OCI-LY1 (cell line): Measurements from ENCODE around the gene ZFPM1.

Experiments
- EZH2 ChIP-seq: fragments of 200-600 bp; sonication (generic), shearing (Covaris generic); IDR thresholded peaks from 2 replicates; pipeline ENCODE4 v1.8.0; 2017; ENCODE audit warnings: borderline replicate concordance, mixed run types, mild to moderate bottlenecking, antibody characterized with exemption, low read length, moderate library complexity, mixed read lengths
- TF ChIP-seq, protein P1 (sequence below): fragments of 200-600 bp; sonication (generic), shearing (Covaris generic); IDR thresholded peaks from 2 replicates; pipeline ENCODE4 v1.5.1; 2017; ENCODE audit warnings: mild to moderate bottlenecking, antibody characterized with exemption, low read length, moderate library complexity, mixed read lengths

- TF ChIP-seq, protein P1, sequence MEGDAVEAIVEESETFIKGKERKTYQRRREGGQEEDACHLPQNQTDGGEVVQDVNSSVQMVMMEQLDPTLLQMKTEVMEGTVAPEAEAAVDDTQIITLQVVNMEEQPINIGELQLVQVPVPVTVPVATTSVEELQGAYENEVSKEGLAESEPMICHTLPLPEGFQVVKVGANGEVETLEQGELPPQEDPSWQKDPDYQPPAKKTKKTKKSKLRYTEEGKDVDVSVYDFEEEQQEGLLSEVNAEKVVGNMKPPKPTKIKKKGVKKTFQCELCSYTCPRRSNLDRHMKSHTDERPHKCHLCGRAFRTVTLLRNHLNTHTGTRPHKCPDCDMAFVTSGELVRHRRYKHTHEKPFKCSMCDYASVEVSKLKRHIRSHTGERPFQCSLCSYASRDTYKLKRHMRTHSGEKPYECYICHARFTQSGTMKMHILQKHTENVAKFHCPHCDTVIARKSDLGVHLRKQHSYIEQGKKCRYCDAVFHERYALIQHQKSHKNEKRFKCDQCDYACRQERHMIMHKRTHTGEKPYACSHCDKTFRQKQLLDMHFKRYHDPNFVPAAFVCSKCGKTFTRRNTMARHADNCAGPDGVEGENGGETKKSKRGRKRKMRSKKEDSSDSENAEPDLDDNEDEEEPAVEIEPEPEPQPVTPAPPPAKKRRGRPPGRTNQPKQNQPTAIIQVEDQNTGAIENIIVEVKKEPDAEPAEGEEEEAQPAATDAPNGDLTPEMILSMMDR, result no peak
- no peak for TF ChIP-seq EZH2
These were observed 115.9 kb downstream of the ZFPM1 start for GRCh38 chr16:88568710-88569613.
